Parietal lobe (tissue), 1 donor: ENCODE measurements around the gene TPTE2. TPM values are rescaled to one million over a fixed set of nuclear protein-coding genes. Genes with fewer than 3 reads are reported as not detected.

Experiments used
- total RNA-seq: library from RNA; depleted of rRNA; stranded (reverse); fragments of >200 nt; gene quantifications from one replicate; pipeline ENCODE4 v1.2.3, GENCODE V29; 2014

Gene TPTE2
- total RNA-seq, result not detected

GRCh38 chr13:19561127-19561582 lies at the start of gene TPTE2:
TSS of gene TPTE2 (minus strand) at chr13:19561532. CDS start at chr13:19503234, 58,298 bp downstream.

Other genes with a start within 250 kb of the TPTE2 start
- gene MPHOSPH8, start 72.1 kb upstream of the TPTE2 start, total RNA-seq, result 34.4 TPM
- gene PSPC1, start 221.4 kb upstream of the TPTE2 start, total RNA-seq, result 165 TPM